GM23338 (cell line): Measurements from ENCODE around the gene SLA2. TPM values are rescaled to one million over a fixed set of nuclear protein-coding genes. Genes with fewer than 3 reads are reported as not detected.

Source experiments
- ATAC-seq: fragments of 200-7000 bp; cut with Tn5 transposase; 3 replicates; pipeline ENCODE4 v1.9.1; 2020
- DNase-seq: peaks from one replicate; pipeline ENCODE4 v3.0.0-alpha.2; 2015; ENCODE audit warnings: low spot score
- H2AFZ ChIP-seq: fragments of 200-600 bp; sonication (generic); 2 replicates; pipeline ENCODE4 v1.8.0; 2016; ENCODE audit warnings: antibody characterized with exemption, mild to moderate bottlenecking, moderate library complexity
- H3F3A ChIP-seq: fragments of 200-600 bp; sonication (generic); replicated peaks from 2 replicates; pipeline ENCODE4 v1.8.0; 2017; ENCODE audit warnings: antibody characterized with exemption, mixed run types, low read depth
- H3K27ac ChIP-seq: fragments of 200-600 bp; sonication (generic); 2 replicates; pipeline ENCODE4 v1.6.1; 2016; ENCODE audit warnings: low read depth
- H3K27me3 ChIP-seq: fragments of 200-600 bp; sonication (generic); 2 replicates; pipeline ENCODE4 v1.8.0; 2016; ENCODE audit warnings: mild to moderate bottlenecking, mixed run types, moderate library complexity; ENCODE audit not compliant: insufficient read depth
- H3K36me3 ChIP-seq: fragments of 200-600 bp; sonication (generic); 2 replicates; pipeline ENCODE4 v1.8.0; 2016; ENCODE audit warnings: mild to moderate bottlenecking; ENCODE audit not compliant: insufficient read depth
- H3K4me1 ChIP-seq: fragments of 200-600 bp; sonication (generic); 2 replicates; pipeline ENCODE4 v1.8.0; 2016; ENCODE audit warnings: mild to moderate bottlenecking, moderate library complexity; ENCODE audit not compliant: insufficient read depth
- H3K4me2 ChIP-seq: fragments of 200-600 bp; sonication (generic); 2 replicates; pipeline ENCODE4 v1.7.1; 2017; ENCODE audit warnings: mixed run types
- H3K4me3 ChIP-seq: fragments of 200-600 bp; sonication (generic); 2 replicates; pipeline ENCODE4 v1.6.1; 2016; ENCODE audit warnings: mixed run types
- H3K79me2 ChIP-seq: fragments of 200-600 bp; sonication (generic); replicated peaks from 2 replicates; pipeline ENCODE4 v1.8.0; 2017; ENCODE audit warnings: mild to moderate bottlenecking; ENCODE audit not compliant: insufficient read depth
- H3K9me2 ChIP-seq: fragments of 200-600 bp; sonication (generic); 2 replicates; pipeline ENCODE4 v1.8.0; 2017; ENCODE audit not compliant: insufficient read depth
- H4K20me1 ChIP-seq: fragments of 200-600 bp; sonication (generic); replicated peaks from 2 replicates; pipeline ENCODE4 v1.8.0; 2017; ENCODE audit warnings: mild to moderate bottlenecking; ENCODE audit not compliant: insufficient read depth
- H3K27ac Mint-ChIP-seq: 2 replicates; pipeline ENCODE4 v1.8.0; 2020; ENCODE audit warnings: inconsistent platforms, mild to moderate bottlenecking, moderate library complexity, mixed read lengths
- H3K27me3 Mint-ChIP-seq: 3 replicates; pipeline ENCODE4 v1.8.0; 2022; ENCODE audit warnings: low read depth, mild to moderate bottlenecking, moderate library complexity, mixed read lengths, inconsistent platforms; ENCODE audit not compliant: insufficient read depth, poor library complexity
- H3K36me3 Mint-ChIP-seq: 3 replicates; pipeline ENCODE4 v1.8.0; 2021; ENCODE audit warnings: low read depth, mild to moderate bottlenecking, inconsistent platforms, moderate library complexity, mixed read lengths
- H3K4me1 Mint-ChIP-seq: 3 replicates; pipeline ENCODE4 v1.8.0; 2020; ENCODE audit warnings: mild to moderate bottlenecking, inconsistent platforms, mixed read lengths
- H3K4me3 Mint-ChIP-seq: 3 replicates; pipeline ENCODE4 v1.8.0; 2021; ENCODE audit warnings: moderate library complexity, mild to moderate bottlenecking, inconsistent platforms, mixed read lengths
- H3K9me3 Mint-ChIP-seq: 3 replicates; pipeline ENCODE4 v1.8.0; 2020; ENCODE audit warnings: moderate library complexity, mild to moderate bottlenecking, inconsistent platforms, mixed read lengths
- CREB1 ChIP-seq: fragments of 250-450 bp; sonication (Bioruptor Pico); IDR thresholded peaks from 2 replicates; pipeline ENCODE4 v1.5.0; 2020; ENCODE audit warnings: low read depth, mild to moderate bottlenecking, moderate library complexity
- EZH2 ChIP-seq: fragments of 200-600 bp; sonication (generic); IDR thresholded peaks from one replicate; pipeline ENCODE4 v1.8.0; 2017; ENCODE audit warnings: antibody characterized with exemption, mild to moderate bottlenecking, low read depth; ENCODE audit not compliant: unreplicated experiment
- EZH2phosphoT487 ChIP-seq: fragments of 200-600 bp; sonication (generic); IDR thresholded peaks from one replicate; pipeline ENCODE4 v1.8.1; 2018; ENCODE audit warnings: antibody characterized with exemption; ENCODE audit not compliant: unreplicated experiment
- JUNB ChIP-seq: IDR thresholded peaks from one replicate; pipeline ENCODE4 v1.6.1; 2016; ENCODE audit warnings: antibody characterized with exemption; ENCODE audit not compliant: unreplicated experiment
- POLR2AphosphoS5 ChIP-seq: IDR thresholded peaks from 2 replicates; pipeline ENCODE4 v1.6.1; 2016; ENCODE audit warnings: antibody characterized with exemption, low read depth
- STAT1 ChIP-seq: IDR thresholded peaks from one replicate; pipeline ENCODE4 v1.6.1; 2016; ENCODE audit warnings: antibody characterized with exemption; ENCODE audit not compliant: unreplicated experiment
- ZNF114 ChIP-seq: fragments of 250-450 bp; sonication (Bioruptor Pico); IDR thresholded peaks from 2 replicates; pipeline ENCODE4 v1.5.0; 2020; ENCODE audit warnings: mild to moderate bottlenecking, moderate library complexity
- polyA plus RNA-seq: library from polyadenylated mRNA; unstranded; fragments of >200 nt; fragmentation: Nextera tagmentation; extraction: Ambion mirVana; gene quantifications from 2 replicates; pipeline ENCODE4 v1.2.1, GENCODE V29; 2016
- total RNA-seq: library from RNA; depleted of rRNA; stranded (reverse); fragments of >200 nt; shearing (Covaris generic); gene quantifications from 2 replicates; pipeline ENCODE4 v1.2.3, GENCODE V29; 2014
- TF ChIP-seq, protein P1 (sequence below): IDR thresholded peaks from 2 replicates; pipeline ENCODE4 v1.6.1; 2016; ENCODE audit warnings: antibody characterized with exemption
- TF ChIP-seq, protein P2 (sequence below): fragments of 250-450 bp; sonication (Bioruptor Pico); IDR thresholded peaks from 2 replicates; pipeline ENCODE4 v1.5.0; 2020; ENCODE audit warnings: mild to moderate bottlenecking, moderate library complexity

Gene SLA2
- total and polyA plus RNA-seq, 2 experiments from 2014 or later = 0.18 TPM; not detected in 1

GRCh38 chr20:36644032-36644705 is 1.8 kb downstream of the SLA2 start:
- no peak overlapping the region for H3K27ac ChIP-seq
- no peak overlapping the region for H3K4me2 ChIP-seq
- no peaks in the 10 kb centered on the region for H4K20me1 ChIP-seq
- H2AFZ ChIP-seq = no peak overlapping the region
- H3K79me2 ChIP-seq = no peaks in the 10 kb centered on the region
- Mint-ChIP-seq H3K9me3 (no peaks in the 10 kb centered on the region), H3K4me1 (peaks cover 27% of the 10 kb centered on the region), H3K27me3 (peaks cover 15% of the 10 kb centered on the region), H3K27ac (no peak overlapping the region), H3K4me3 (no peak overlapping the region), H3K36me3 (no peaks in the 10 kb centered on the region)
- no peak overlapping the region for H3K4me3 ChIP-seq
- ATAC-seq (no peak), DNase-seq (no peak)
- TF ChIP-seq CREB1 (CRISPR knock-in tag) = no peak
- TF ChIP-seq ZNF114 (CRISPR knock-in tag) = no peak
- TF ChIP-seq POLR2AphosphoS5 = no peak
- TF ChIP-seq, protein P1, sequence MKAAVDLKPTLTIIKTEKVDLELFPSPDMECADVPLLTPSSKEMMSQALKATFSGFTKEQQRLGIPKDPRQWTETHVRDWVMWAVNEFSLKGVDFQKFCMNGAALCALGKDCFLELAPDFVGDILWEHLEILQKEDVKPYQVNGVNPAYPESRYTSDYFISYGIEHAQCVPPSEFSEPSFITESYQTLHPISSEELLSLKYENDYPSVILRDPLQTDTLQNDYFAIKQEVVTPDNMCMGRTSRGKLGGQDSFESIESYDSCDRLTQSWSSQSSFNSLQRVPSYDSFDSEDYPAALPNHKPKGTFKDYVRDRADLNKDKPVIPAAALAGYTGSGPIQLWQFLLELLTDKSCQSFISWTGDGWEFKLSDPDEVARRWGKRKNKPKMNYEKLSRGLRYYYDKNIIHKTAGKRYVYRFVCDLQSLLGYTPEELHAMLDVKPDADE = no peak
- TF ChIP-seq, protein P2, sequence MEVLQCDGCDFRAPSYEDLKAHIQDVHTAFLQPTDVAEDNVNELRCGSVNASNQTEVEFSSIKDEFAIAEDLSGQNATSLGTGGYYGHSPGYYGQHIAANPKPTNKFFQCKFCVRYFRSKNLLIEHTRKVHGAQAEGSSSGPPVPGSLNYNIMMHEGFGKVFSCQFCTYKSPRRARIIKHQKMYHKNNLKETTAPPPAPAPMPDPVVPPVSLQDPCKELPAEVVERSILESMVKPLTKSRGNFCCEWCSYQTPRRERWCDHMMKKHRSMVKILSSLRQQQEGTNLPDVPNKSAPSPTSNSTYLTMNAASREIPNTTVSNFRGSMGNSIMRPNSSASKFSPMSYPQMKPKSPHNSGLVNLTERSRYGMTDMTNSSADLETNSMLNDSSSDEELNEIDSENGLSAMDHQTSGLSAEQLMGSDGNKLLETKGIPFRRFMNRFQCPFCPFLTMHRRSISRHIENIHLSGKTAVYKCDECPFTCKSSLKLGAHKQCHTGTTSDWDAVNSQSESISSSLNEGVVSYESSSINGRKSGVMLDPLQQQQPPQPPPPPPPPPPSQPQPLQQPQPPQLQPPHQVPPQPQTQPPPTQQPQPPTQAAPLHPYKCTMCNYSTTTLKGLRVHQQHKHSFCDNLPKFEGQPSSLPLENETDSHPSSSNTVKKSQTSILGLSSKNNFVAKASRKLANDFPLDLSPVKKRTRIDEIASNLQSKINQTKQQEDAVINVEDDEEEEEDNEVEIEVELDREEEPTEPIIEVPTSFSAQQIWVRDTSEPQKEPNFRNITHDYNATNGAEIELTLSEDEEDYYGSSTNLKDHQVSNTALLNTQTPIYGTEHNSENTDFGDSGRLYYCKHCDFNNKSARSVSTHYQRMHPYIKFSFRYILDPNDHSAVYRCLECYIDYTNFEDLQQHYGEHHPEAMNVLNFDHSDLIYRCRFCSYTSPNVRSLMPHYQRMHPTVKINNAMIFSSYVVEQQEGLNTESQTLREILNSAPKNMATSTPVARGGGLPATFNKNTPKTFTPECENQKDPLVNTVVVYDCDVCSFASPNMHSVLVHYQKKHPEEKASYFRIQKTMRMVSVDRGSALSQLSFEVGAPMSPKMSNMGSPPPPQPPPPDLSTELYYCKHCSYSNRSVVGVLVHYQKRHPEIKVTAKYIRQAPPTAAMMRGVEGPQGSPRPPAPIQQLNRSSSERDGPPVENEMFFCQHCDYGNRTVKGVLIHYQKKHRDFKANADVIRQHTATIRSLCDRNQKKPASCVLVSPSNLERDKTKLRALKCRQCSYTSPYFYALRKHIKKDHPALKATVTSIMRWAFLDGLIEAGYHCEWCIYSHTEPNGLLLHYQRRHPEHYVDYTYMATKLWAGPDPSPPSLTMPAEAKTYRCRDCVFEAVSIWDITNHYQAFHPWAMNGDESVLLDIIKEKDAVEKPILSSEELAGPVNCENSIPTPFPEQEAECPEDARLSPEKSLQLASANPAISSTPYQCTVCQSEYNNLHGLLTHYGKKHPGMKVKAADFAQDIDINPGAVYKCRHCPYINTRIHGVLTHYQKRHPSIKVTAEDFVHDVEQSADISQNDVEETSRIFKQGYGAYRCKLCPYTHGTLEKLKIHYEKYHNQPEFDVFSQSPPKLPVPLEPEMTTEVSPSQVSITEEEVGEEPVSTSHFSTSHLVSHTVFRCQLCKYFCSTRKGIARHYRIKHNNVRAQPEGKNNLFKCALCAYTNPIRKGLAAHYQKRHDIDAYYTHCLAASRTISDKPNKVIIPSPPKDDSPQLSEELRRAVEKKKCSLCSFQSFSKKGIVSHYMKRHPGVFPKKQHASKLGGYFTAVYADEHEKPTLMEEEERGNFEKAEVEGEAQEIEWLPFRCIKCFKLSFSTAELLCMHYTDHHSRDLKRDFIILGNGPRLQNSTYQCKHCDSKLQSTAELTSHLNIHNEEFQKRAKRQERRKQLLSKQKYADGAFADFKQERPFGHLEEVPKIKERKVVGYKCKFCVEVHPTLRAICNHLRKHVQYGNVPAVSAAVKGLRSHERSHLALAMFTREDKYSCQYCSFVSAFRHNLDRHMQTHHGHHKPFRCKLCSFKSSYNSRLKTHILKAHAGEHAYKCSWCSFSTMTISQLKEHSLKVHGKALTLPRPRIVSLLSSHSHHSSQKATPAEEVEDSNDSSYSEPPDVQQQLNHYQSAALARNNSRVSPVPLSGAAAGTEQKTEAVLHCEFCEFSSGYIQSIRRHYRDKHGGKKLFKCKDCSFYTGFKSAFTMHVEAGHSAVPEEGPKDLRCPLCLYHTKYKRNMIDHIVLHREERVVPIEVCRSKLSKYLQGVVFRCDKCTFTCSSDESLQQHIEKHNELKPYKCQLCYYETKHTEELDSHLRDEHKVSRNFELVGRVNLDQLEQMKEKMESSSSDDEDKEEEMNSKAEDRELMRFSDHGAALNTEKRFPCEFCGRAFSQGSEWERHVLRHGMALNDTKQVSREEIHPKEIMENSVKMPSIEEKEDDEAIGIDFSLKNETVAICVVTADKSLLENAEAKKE (CRISPR knock-in tag) = no peak
- TF ChIP-seq EZH2phosphoT487 = no peak
- no peak for TF ChIP-seq EZH2
- no peak for TF ChIP-seq STAT1
- no peak for TF ChIP-seq JUNB
- no peaks in the 10 kb centered on the region; the same call in 1 of the 2 replicates for H3F3A ChIP-seq
- H3K4me1 ChIP-seq = peaks cover 19% of the 10 kb centered on the region
- H3K27me3 ChIP-seq = no peaks in the 10 kb centered on the region
- no peaks in the 10 kb centered on the region for H3K36me3 ChIP-seq
- H3K9me2 ChIP-seq = no peaks in the 10 kb centered on the region
